CD4-positive, alpha-beta T cell treated with Interleukin-6 at 100 ng/mL for 8 hours (primary cell): ENCODE data around the gene SLC26A1.

ENCODE experiments used
- DNase-seq: peaks from one replicate; pipeline ENCODE4 v3.0.0-alpha.2; 2020; ENCODE audit warnings: mixed read lengths, low spot score

Gene SLC26A1

GRCh38 chr4:998096-998691 is 5.0 kb upstream of the SLC26A1 start:
- DNase-seq, result no peak

- DNase-seq, result no peak
Measured at GRCh38 chr4:997375-998071, 4.3 kb upstream of the SLC26A1 start.

- DNase-seq, result no peak
Measured at GRCh38 chr4:996997-997374, 3.8 kb upstream of the SLC26A1 start.

GRCh38 chr4:996030-996996 is 3.1 kb upstream of the SLC26A1 start:
- no peak for DNase-seq

GRCh38 chr4:995311-996026 is 2.3 kb upstream of the SLC26A1 start:
- DNase-seq, result no peak

- no peak for DNase-seq
Measured at GRCh38 chr4:992297-993110, 700 bp downstream of the SLC26A1 start.

GRCh38 chr4:991451-992296 is 1.5 kb downstream of the SLC26A1 start:
- no peak for DNase-seq

GRCh38 chr4:990746-991367 is 2.3 kb downstream of the SLC26A1 start:
- DNase-seq, result no peak

GRCh38 chr4:989722-990471 is 3.3 kb downstream of the SLC26A1 start:
- DNase-seq, result no peak

- no peak for DNase-seq
Measured at GRCh38 chr4:988726-989721, 4.2 kb downstream of the SLC26A1 start.

GRCh38 chr4:987624-988513 is 5.3 kb downstream of the SLC26A1 start:
- no peak for DNase-seq

- DNase-seq, result peak; percentile 86
Measured at GRCh38 chr4:986879-987623, 6.2 kb downstream of the SLC26A1 start, which contains the start of gene IDUA. TSS of gene IDUA (plus strand) at chr4:987044. CDS start at chr4:987085, 41 bp downstream.

GRCh38 chr4:986428-986878 is 6.8 kb downstream of the SLC26A1 start:
- DNase-seq, result no peak

GRCh38 chr4:985123-985830 is 7.9 kb downstream of the SLC26A1 start:
- peak; percentile 67 for DNase-seq
